IPS-20b (cell line): ENCODE data around the gene NT5C3A.

Experiments used
- H3K27ac ChIP-seq: one replicate; pipeline ENCODE4 v1.5.1; 2013; ENCODE audit warnings: low read length
- H3K27me3 ChIP-seq: 2 replicates; pipeline ENCODE4 v1.6.1; 2013; ENCODE audit warnings: mild to moderate bottlenecking, low read length, inconsistent platforms; ENCODE audit not compliant: insufficient read depth
- H3K36me3 ChIP-seq: 2 replicates; pipeline ENCODE4 v1.6.1; 2013; ENCODE audit warnings: low read depth, mild to moderate bottlenecking, inconsistent platforms, low read length, moderate library complexity; ENCODE audit not compliant: insufficient read depth
- H3K4me1 ChIP-seq: 2 replicates; pipeline ENCODE4 v1.6.1; 2013; ENCODE audit warnings: mild to moderate bottlenecking, control low read depth, inconsistent platforms, low read length, moderate library complexity; ENCODE audit not compliant: insufficient read depth
- H3K4me3 ChIP-seq: 2 replicates; pipeline ENCODE4 v1.5.1; 2013; ENCODE audit warnings: mild to moderate bottlenecking, low read length, inconsistent platforms
- H3K9ac ChIP-seq: 2 replicates; pipeline ENCODE4 v1.6.1; 2013; ENCODE audit warnings: low read depth, mild to moderate bottlenecking, inconsistent platforms, low read length, moderate library complexity
- H3K9me3 ChIP-seq: 2 replicates; pipeline ENCODE4 v1.6.1; 2013; ENCODE audit warnings: mild to moderate bottlenecking, low read depth, low read length, inconsistent platforms; ENCODE audit not compliant: insufficient read depth

NT5C3A gene

DNA sequence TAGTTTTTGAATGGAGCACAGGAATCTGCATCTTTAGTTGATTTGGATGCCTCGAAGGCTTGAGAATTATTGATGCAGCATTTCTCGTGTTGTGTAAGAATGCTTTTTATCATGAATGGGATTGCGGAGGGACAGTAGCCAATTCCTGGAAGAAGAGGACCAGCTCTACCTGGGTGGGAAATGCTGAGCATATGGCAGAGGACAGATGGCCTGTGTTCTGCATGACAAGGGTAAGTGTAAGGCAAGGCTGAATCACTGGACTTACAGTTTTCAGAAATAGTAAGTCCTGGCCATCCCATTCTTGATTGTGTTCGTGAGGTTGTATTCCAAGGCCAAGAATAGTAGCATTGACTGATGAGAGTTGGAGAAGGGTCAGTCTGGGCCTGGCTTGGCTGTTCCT lies 30.7 kb upstream of the NT5C3A start:
- no peak overlapping the region for H3K27ac ChIP-seq

DNA sequence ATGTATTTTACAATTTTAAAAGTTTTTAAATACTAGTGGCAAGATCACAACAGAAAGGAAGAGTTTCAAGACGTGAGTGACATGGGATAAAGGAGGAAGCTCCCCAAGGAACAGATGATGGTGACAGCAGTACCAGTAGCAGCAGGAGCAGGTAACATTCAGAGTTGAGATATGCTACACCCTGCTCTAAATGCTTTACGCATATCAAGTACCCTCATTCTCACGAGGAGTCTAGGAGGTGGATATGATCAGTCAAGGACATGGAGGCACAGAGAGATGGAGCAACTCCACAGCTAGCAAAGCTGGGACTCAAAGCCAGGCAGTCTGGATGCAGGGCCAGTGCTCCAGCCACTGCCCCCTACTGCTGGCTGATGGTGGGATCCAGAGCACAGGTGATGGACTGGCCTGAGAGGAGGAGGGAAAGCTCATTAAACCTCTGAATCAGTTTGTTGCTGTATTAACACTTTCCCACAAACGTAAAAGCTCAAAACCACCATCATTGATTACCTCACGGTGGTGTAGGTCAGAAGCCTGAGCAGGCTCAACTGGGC lies 29.1 kb upstream of the NT5C3A start:
- H3K9ac ChIP-seq, result no peak overlapping the region
- no peaks in the 10 kb centered on the region for H3K27me3 ChIP-seq
- peaks cover 37% of the 10 kb centered on the region for H3K36me3 ChIP-seq
- no peak overlapping the region for H3K27ac ChIP-seq
- no peak overlapping the region for H3K4me3 ChIP-seq
- no peaks in the 10 kb centered on the region for H3K9me3 ChIP-seq
- H3K4me1 ChIP-seq, result no peaks in the 10 kb centered on the region

More for the DNA sequence above, 30.7 kb upstream of the NT5C3A start:
- no peak overlapping the region for H3K4me3 ChIP-seq
- no peaks in the 10 kb centered on the region for H3K27me3 ChIP-seq
- peaks cover 51% of the 10 kb centered on the region for H3K36me3 ChIP-seq
- no peaks in the 10 kb centered on the region for H3K4me1 ChIP-seq
- H3K9me3 ChIP-seq, result no peaks in the 10 kb centered on the region
- no peak overlapping the region for H3K9ac ChIP-seq

DNA sequence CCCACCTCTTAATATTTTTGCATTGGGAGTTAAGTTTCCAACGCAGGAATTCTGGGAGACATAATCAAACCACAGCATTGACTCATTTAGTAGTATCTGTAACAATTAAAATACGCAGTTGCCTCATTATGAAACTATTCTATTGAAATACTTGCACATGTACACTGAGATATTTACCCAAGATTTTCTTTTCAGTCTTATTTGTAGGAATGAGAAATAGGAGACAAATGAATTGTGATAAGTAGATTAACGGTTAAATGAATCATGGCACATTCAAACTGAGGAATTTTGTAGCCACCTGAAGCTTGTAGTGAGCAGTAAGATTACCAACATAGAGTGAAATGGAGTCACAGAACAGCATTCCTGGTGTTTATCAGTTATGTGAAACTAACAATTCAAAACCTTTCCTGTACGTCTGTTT lies 28.5 kb upstream of the NT5C3A start:
- Histone ChIP-seq H3K27me3 (no peaks in the 10 kb centered on the region), H3K4me1 (no peaks in the 10 kb centered on the region), H3K27ac (no peak overlapping the region), H3K9ac (no peak overlapping the region), H3K4me3 (no peak overlapping the region), H3K36me3 (peaks cover 31% of the 10 kb centered on the region), H3K9me3 (no peaks in the 10 kb centered on the region)

DNA sequence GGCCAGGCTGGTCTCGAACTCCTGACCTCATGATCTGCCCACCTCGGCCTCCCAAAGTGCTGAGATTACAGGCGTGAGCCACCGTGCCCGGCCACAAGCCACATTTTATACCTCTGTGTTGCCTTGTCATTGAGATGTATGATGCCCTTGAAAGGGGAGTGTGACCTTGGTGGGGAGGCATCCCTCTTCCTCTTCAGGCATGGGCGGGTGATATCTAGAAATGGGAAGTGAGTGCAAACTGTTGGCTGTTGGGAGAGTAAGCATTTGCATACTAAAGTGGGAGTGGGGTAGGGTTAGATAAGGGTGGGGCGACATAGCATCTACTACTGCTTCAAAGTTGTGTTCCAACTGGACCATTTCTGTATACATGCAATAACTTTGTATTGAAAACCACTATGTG lies 26.6 kb upstream of the NT5C3A start:
- Histone ChIP-seq H3K9ac (no peak overlapping the region), H3K4me3 (no peak overlapping the region), H3K36me3 (peaks cover 12% of the 10 kb centered on the region), H3K9me3 (no peaks in the 10 kb centered on the region), H3K27me3 (no peaks in the 10 kb centered on the region), H3K4me1 (no peaks in the 10 kb centered on the region), H3K27ac (no peak overlapping the region)

DNA sequence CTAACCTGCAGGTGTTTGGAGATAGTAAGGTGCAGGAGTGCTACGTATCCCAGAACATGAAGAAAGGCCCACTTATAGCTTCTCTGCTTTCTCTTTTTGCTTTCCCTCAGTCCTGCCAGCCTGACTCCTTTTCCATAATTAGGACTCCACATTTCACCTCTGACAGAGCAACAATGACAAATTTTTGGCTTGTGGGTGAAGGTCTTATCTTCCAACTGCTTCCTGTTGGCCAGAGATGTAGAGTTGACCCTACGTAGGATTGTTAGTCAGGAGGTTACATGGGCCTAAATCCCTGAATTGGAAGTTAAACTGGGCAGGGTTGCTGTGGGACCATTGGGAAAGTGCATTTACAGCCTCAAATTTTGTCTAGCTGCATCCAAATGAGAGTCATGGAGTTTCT lies 25.3 kb upstream of the NT5C3A start:
- Histone ChIP-seq H3K4me1 (no peaks in the 10 kb centered on the region), H3K27me3 (no peaks in the 10 kb centered on the region), H3K9me3 (no peaks in the 10 kb centered on the region), H3K27ac (no peak overlapping the region), H3K9ac (no peak overlapping the region), H3K36me3 (no peaks in the 10 kb centered on the region), H3K4me3 (no peak overlapping the region)

DNA sequence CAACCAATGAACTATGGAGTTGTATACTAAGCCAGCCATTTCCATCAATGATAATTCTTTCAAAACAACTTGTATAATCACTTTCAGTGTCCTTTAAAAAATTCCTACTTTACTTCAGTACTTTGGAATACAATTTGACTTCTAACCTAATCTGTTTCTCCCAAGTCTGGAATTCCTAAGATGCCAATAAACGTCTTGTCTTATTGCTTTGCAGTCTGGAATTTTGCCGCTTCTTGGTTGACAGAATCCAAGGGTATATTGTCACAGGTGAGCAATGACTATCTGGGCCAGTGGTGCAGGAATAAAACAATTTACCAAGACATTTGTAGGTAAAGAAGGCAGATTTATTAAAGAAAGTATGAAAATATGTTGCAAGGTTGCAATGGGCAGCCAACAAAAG lies 24.8 kb upstream of the NT5C3A start:
- Histone ChIP-seq H3K9me3 (no peaks in the 10 kb centered on the region), H3K36me3 (no peaks in the 10 kb centered on the region), H3K4me1 (no peaks in the 10 kb centered on the region), H3K27ac (no peak overlapping the region), H3K27me3 (no peaks in the 10 kb centered on the region), H3K4me3 (no peak overlapping the region), H3K9ac (no peak overlapping the region)

DNA sequence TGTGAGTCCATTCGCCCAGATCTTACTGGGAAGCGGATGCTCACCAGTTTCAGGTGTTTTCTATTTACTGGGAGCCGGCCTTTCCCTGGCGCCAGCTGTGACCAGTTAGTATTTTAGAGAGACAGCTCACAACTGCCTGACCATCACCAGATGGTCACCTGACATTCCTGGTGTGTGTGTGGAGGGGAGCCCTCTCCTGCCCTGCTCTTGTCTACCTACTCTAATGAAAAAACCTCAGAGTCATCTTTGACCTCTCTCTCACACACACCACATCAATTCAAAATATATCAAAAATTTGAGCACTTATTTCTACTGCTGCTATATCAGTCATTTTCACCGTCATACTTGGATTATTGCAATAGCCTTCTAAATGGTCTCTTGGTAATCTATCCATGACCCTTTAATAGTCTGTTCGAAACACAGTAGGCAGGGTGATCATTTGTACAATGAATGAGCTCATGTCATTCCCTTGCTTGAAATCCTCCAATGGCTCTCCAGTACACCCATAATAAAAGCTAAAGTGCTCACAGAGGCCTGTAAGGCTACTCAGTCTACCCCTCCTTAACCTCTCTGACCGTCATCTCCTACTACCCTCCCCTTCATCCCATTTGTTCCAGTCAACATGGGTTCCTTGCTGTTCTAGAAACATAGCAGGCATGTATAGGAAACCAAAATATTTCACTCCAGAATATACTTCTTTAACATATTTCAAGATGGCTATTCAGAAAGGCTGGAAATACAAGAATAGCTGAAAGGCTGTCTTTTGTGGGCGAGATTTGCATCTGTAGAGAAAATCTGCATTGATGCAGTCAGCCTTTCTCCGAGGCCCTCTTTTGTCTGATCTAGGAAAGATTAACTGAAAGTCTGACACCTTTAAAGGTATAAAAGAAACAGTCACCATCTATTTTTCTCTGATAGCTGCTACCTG lies 17.5 kb upstream of the NT5C3A start:
- Histone ChIP-seq H3K27ac (no peak overlapping the region), H3K4me3 (no peak overlapping the region), H3K27me3 (no peaks in the 10 kb centered on the region), H3K36me3 (no peaks in the 10 kb centered on the region), H3K9me3 (no peaks in the 10 kb centered on the region), H3K9ac (no peak overlapping the region), H3K4me1 (peaks cover 17% of the 10 kb centered on the region; the same call in 1 of the 2 replicates)

DNA sequence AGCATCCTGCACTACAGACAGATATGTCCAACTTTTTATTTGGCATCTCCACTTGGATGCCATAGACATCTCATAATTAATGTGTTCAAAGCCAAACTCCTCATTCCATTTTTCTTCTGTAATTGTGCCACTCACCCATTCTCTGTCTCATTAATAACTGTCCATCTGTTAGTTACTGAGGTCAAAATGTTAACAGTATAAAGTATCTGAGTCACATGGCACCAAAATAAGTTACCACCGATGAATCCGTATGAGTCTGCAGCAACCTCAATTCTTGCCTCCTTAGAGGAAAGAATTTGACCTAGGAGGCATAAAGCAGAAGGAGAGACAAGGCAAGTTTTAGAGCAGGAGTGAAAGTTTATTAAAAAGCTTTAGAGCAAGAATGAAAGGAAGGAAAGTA lies 16.5 kb upstream of the NT5C3A start:
- Histone ChIP-seq H3K36me3 (no peaks in the 10 kb centered on the region), H3K27ac (no peak overlapping the region), H3K4me3 (no peak overlapping the region), H3K27me3 (no peaks in the 10 kb centered on the region), H3K9ac (no peak overlapping the region), H3K9me3 (no peaks in the 10 kb centered on the region), H3K4me1 (peaks cover 17% of the 10 kb centered on the region; the same call in 1 of the 2 replicates)

DNA sequence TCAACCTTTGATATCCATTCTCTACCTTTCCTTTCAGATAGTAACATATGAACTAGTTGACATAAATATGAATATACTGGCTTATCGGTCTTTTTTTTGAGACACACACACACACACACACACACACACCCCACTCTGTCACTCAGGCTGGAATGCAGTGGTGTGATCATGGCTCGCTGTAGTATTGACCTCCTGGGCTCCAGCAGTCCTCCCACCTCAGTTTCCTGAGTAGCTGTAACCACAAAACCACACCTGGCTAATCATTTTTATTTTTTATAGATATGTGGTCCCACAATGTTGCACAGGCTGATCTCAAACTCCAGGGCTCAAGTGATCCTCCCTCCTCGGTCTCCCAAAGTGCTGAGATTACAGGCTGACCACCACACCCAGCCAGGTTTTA lies 14.2 kb upstream of the NT5C3A start:
- Histone ChIP-seq H3K4me3 (no peak overlapping the region), H3K27ac (no peak overlapping the region)

DNA sequence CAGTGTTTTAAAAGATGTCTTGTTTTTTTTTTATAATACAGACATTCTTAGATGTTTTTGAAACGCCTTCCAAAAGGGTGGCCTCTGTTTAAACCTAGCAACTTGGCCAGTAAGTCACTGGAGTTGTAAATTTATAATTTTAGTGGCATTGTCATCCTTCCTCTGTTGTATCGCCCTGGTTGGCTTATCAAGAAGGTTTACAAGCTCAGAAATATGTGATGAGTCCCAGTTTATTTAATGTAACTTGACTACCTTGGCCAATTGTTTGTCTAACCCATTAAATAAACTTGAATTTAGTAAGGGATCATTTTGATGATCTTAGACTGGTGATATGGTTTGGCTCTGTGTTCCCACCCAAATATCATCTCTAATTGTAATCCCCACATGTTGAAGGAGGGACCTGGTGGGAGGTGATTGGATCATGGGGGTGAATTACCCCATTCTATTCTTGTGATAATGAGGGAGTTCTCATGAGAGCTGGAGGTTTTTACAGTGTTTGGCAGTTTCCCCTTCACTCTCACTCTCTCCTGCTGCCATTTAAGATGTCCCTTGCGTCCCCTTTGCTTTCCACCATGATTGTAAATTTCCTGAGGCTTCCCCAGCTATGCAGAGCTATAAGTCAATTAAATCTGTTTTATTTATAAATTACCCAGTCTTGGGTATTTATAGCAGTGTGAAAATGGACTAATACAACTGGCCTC lies 13.4 kb upstream of the NT5C3A start:
- Histone ChIP-seq H3K36me3 (no peaks in the 10 kb centered on the region), H3K4me3 (no peak overlapping the region), H3K9me3 (peaks cover 7% of the 10 kb centered on the region; the same call in 1 of the 2 replicates)

More for the DNA sequence above, 14.2 kb upstream of the NT5C3A start:
- Histone ChIP-seq H3K27me3 (no peaks in the 10 kb centered on the region), H3K9ac (no peak overlapping the region), H3K4me1 (peaks cover 17% of the 10 kb centered on the region; the same call in 1 of the 2 replicates), H3K9me3 (no peaks in the 10 kb centered on the region), H3K36me3 (no peaks in the 10 kb centered on the region)

DNA sequence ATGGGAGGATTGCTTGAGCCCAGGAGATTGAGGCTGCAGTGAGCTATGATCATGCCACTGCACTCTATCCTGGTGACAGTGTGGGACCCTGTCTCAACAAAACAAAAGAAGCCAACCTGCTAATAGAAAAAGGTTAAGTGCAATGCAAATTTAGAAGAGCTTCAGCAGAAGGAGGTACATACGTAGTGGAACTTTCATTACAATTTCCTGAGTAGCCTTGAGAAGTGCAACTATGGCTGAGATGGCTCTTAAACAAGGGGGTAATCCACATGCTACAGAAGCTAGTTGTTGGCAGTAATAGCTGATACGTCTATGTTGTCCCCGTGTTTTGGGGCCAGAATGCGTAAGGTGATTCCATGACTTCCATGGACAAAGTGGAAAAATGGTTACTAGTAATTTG lies 10.7 kb upstream of the NT5C3A start:
- peaks cover 24% of the 10 kb centered on the region for H3K9me3 ChIP-seq
- H3K4me1 ChIP-seq, result peaks cover 6% of the 10 kb centered on the region; the same call in 1 of the 2 replicates
- H3K4me3 ChIP-seq, result no peak overlapping the region
- H3K36me3 ChIP-seq, result no peaks in the 10 kb centered on the region
- H3K27me3 ChIP-seq, result no peaks in the 10 kb centered on the region
- no peak overlapping the region for H3K27ac ChIP-seq
- H3K9ac ChIP-seq, result no peak overlapping the region

More for the DNA sequence above, 13.4 kb upstream of the NT5C3A start:
- no peak overlapping the region for H3K9ac ChIP-seq
- H3K27me3 ChIP-seq, result no peaks in the 10 kb centered on the region
- H3K4me1 ChIP-seq, result peaks cover 17% of the 10 kb centered on the region; the same call in 1 of the 2 replicates
- H3K27ac ChIP-seq, result no peak overlapping the region
